SH-SY5Y (cell line): ENCODE measurements around the gene GPRC5B.

Source experiments
- GATA2 ChIP-seq: IDR thresholded peaks from 2 replicates; pipeline ENCODE4 v1.6.1; 2011; ENCODE audit warnings: mild to moderate bottlenecking, low read depth, low read length
- GATA3 ChIP-seq: IDR thresholded peaks from 2 replicates; pipeline ENCODE4 v1.6.1; 2011; ENCODE audit warnings: low read depth, mild to moderate bottlenecking, low read length, moderate library complexity

GRCh38 chr16:19872179-19872863 lies 12.3 kb downstream of the GPRC5B start:
- TF ChIP-seq GATA2, result no peak
- TF ChIP-seq GATA3, result no peak
